SK-N-SH treated with all-trans-retinoic acid at 6 μM for 48 hours (cell line): ENCODE data around the gene ZC3H12C.

Source experiments
- ATAC-seq: fragments of 200-7000 bp; cut with Tn5 transposase; 3 replicates; pipeline ENCODE4 v1.9.1; 2020; ENCODE audit warnings: mild to moderate bottlenecking, moderate library complexity
- ARNTL ChIP-seq: fragments of 450-650 bp; formaldehyde crosslinking; IDR thresholded peaks from 2 replicates; pipeline ENCODE4 v1.5.0; 2020; ENCODE audit warnings: low read depth, mild to moderate bottlenecking, moderate library complexity, borderline replicate concordance
- CREB5 ChIP-seq: fragments of 250-450 bp; sonication (Bioruptor Pico); IDR thresholded peaks from 2 replicates; pipeline ENCODE4 v1.5.1; 2020; ENCODE audit warnings: low read depth, mild to moderate bottlenecking, moderate library complexity
- CSDC2 ChIP-seq: fragments of 250-450 bp; sonication (Bioruptor Pico); IDR thresholded peaks from 2 replicates; pipeline ENCODE4 v1.5.0; 2020; ENCODE audit warnings: mild to moderate bottlenecking, moderate library complexity
- CSRNP3 ChIP-seq: fragments of 250-450 bp; sonication (Bioruptor Pico); IDR thresholded peaks from 2 replicates; pipeline ENCODE4 v1.5.1; 2021; ENCODE audit warnings: mild to moderate bottlenecking, moderate library complexity
- ESRRG ChIP-seq: fragments of 250-450 bp; sonication (Bioruptor Pico); IDR thresholded peaks from 2 replicates; pipeline ENCODE4 v1.6.1; 2021; ENCODE audit warnings: mild to moderate bottlenecking
- GLIS3 ChIP-seq: fragments of 250-450 bp; sonication (Bioruptor Pico); IDR thresholded peaks from 2 replicates; pipeline ENCODE4 v1.5.0; 2020; ENCODE audit warnings: mild to moderate bottlenecking, moderate library complexity
- ISL1 ChIP-seq: fragments of 250-450 bp; sonication (Bioruptor Pico); IDR thresholded peaks from 2 replicates; pipeline ENCODE4 v2.1.2; 2022; ENCODE audit warnings: mild to moderate bottlenecking, moderate library complexity
- OSR1 ChIP-seq: fragments of 250-450 bp; sonication (Bioruptor Pico); IDR thresholded peaks from 2 replicates; pipeline ENCODE4 v1.8.0; 2022; ENCODE audit warnings: moderate library complexity, mild to moderate bottlenecking, inconsistent platforms
- PATZ1 ChIP-seq: fragments of 250-450 bp; sonication (Bioruptor Pico); IDR thresholded peaks from 2 replicates; pipeline ENCODE4 v1.8.0; 2020; ENCODE audit warnings: mild to moderate bottlenecking, moderate library complexity, borderline replicate concordance
- PPARA ChIP-seq: fragments of 250-450 bp; sonication (Bioruptor Pico); IDR thresholded peaks from 2 replicates; pipeline ENCODE4 v1.5.0; 2020; ENCODE audit warnings: mild to moderate bottlenecking, borderline replicate concordance
- RARB ChIP-seq: fragments of 250-450 bp; sonication (Bioruptor Pico); IDR thresholded peaks from 2 replicates; pipeline ENCODE4 v1.8.0; 2021; ENCODE audit warnings: mild to moderate bottlenecking, moderate library complexity
- SNAI2 ChIP-seq: fragments of 250-450 bp; sonication (Bioruptor Pico); IDR thresholded peaks from 2 replicates; pipeline ENCODE4 v1.5.0; 2020; ENCODE audit warnings: mild to moderate bottlenecking, moderate library complexity
- TCF4 ChIP-seq: fragments of 250-450 bp; sonication (Bioruptor Pico); IDR thresholded peaks from 2 replicates; pipeline ENCODE4 v1.8.0; 2021; ENCODE audit warnings: mild to moderate bottlenecking, moderate library complexity, borderline replicate concordance
- TOX ChIP-seq: fragments of 250-450 bp; sonication (Bioruptor Pico); IDR thresholded peaks from 2 replicates; pipeline ENCODE4 v1.8.0; 2021; ENCODE audit warnings: mild to moderate bottlenecking, moderate library complexity, borderline replicate concordance
- ZC3H10 ChIP-seq: fragments of 250-450 bp; sonication (Bioruptor Pico); IDR thresholded peaks from 2 replicates; pipeline ENCODE4 v1.5.1; 2021; ENCODE audit warnings: mild to moderate bottlenecking, moderate library complexity
- ZFP3 ChIP-seq: fragments of 250-450 bp; sonication (Bioruptor Pico); IDR thresholded peaks from 2 replicates; pipeline ENCODE4 v1.5.0; 2020; ENCODE audit warnings: mild to moderate bottlenecking, moderate library complexity
- ZFP30 ChIP-seq: fragments of 450-650 bp; formaldehyde crosslinking; IDR thresholded peaks from 2 replicates; pipeline ENCODE4 v1.5.0; 2022; ENCODE audit warnings: mild to moderate bottlenecking, moderate library complexity
- ZNF565 ChIP-seq: fragments of 450-650 bp; formaldehyde crosslinking; conservative IDR thresholded peaks from 2 replicates; pipeline ENCODE4 v1.5.0; 2020; ENCODE audit warnings: low read depth, mild to moderate bottlenecking, moderate library complexity
- ZNF8 ChIP-seq: fragments of 450-650 bp; formaldehyde crosslinking; IDR thresholded peaks from 2 replicates; pipeline ENCODE4 v1.5.0; 2020; ENCODE audit warnings: mild to moderate bottlenecking, moderate library complexity
- TF ChIP-seq, protein P1 (sequence below): fragments of 250-450 bp; sonication (Bioruptor Pico); IDR thresholded peaks from 2 replicates; pipeline ENCODE4 v1.5.0; 2020; ENCODE audit warnings: mild to moderate bottlenecking, moderate library complexity
- TF ChIP-seq, protein P2 (sequence below): fragments of 250-450 bp; sonication (Bioruptor Pico); IDR thresholded peaks from 2 replicates; pipeline ENCODE4 v1.8.0; 2021; ENCODE audit warnings: low read depth, mild to moderate bottlenecking, moderate library complexity, borderline replicate concordance

ZC3H12C gene

DNA sequence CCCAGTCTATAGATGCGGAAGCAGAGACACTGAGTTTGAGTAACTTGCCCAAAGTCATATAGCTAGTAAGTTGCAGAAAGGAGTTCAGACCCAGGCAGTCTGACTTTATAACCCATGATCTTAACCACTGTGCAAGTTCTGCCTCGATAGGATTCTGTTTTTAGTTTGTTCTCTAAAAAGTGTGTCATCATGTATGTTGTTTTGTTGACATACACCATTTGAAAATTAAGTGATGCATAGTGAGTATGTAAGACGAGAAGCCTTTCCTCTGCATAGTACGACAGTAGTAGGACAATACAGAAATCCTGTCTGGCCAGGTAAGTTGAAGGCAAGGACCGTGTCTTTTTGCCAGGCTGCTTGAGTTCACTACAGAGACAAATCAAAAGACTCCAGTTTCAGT, 3.3 kb downstream of the ZC3H12C start:
- ATAC-seq = no peak
- TF ChIP-seq GLIS3 (CRISPR knock-in tag) (no peak), RARB (CRISPR knock-in tag) (no peak), ISL1 (CRISPR knock-in tag) (no peak), ZNF8 (no peak), ARNTL (CRISPR knock-in tag) (no peak), ZC3H10 (CRISPR knock-in tag) (no peak), ZFP3 (CRISPR knock-in tag) (no peak), ZFP30 (CRISPR knock-in tag) (no peak)
- TF ChIP-seq, protein P1, sequence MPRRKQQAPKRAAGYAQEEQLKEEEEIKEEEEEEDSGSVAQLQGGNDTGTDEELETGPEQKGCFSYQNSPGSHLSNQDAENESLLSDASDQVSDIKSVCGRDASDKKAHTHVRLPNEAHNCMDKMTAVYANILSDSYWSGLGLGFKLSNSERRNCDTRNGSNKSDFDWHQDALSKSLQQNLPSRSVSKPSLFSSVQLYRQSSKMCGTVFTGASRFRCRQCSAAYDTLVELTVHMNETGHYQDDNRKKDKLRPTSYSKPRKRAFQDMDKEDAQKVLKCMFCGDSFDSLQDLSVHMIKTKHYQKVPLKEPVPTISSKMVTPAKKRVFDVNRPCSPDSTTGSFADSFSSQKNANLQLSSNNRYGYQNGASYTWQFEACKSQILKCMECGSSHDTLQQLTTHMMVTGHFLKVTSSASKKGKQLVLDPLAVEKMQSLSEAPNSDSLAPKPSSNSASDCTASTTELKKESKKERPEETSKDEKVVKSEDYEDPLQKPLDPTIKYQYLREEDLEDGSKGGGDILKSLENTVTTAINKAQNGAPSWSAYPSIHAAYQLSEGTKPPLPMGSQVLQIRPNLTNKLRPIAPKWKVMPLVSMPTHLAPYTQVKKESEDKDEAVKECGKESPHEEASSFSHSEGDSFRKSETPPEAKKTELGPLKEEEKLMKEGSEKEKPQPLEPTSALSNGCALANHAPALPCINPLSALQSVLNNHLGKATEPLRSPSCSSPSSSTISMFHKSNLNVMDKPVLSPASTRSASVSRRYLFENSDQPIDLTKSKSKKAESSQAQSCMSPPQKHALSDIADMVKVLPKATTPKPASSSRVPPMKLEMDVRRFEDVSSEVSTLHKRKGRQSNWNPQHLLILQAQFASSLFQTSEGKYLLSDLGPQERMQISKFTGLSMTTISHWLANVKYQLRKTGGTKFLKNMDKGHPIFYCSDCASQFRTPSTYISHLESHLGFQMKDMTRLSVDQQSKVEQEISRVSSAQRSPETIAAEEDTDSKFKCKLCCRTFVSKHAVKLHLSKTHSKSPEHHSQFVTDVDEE (CRISPR knock-in tag) = no peak

GRCh38 chr11:110097459-110098012, 4.3 kb downstream of the ZC3H12C start:
- ATAC-seq = no peak
- TF ChIP-seq SNAI2 (CRISPR knock-in tag) (no peak), TOX (CRISPR knock-in tag) (no peak), OSR1 (no peak), CREB5 (no peak), CSDC2 (CRISPR knock-in tag) (no peak), PATZ1 (no peak)

DNA sequence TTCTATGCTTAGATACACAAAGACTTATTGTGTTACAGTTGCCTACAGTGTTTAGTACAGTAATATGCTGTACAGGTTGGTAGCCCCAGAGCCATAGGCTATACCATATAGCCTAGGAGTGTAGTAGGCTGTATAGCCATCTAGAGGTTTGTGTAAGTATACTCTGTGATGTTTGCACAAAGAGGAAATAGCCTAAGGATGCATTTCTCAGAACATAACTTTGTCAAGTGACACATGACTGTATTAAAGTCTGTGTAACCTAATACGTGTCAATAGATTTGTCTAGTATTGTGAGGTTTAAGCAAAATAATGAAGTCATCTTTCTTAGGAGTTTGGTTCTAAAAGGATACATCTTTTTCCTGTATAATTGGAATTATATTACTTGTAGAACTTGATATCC, 5.5 kb downstream of the ZC3H12C start:
- TF ChIP-seq TOX (CRISPR knock-in tag) (no peak), PPARA (CRISPR knock-in tag) (no peak), ZC3H10 (CRISPR knock-in tag) (no peak), ZFP30 (CRISPR knock-in tag) (no peak), RARB (CRISPR knock-in tag) (no peak), ISL1 (CRISPR knock-in tag) (no peak), ESRRG (CRISPR knock-in tag) (no peak), ZNF565 (CRISPR knock-in tag) (no peak), GLIS3 (CRISPR knock-in tag) (no peak), PATZ1 (no peak), OSR1 (no peak), TCF4 (no peak), CREB5 (no peak), CSRNP3 (CRISPR knock-in tag) (no peak), CSDC2 (CRISPR knock-in tag) (no peak)
- TF ChIP-seq, protein P2, sequence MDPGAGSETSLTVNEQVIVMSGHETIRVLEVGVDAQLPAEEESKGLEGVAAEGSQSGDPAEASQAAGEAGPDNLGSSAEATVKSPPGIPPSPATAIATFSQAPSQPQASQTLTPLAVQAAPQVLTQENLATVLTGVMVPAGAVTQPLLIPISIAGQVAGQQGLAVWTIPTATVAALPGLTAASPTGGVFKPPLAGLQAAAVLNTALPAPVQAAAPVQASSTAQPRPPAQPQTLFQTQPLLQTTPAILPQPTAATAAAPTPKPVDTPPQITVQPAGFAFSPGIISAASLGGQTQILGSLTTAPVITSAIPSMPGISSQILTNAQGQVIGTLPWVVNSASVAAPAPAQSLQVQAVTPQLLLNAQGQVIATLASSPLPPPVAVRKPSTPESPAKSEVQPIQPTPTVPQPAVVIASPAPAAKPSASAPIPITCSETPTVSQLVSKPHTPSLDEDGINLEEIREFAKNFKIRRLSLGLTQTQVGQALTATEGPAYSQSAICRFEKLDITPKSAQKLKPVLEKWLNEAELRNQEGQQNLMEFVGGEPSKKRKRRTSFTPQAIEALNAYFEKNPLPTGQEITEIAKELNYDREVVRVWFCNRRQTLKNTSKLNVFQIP = no peak
- peak; percentile 31; the same call in 1 of the 3 replicates for ATAC-seq
